ENCODE results near the gene ESCO1.

Gene ESCO1

GRCh38 chr18:21481739-21482138 lies 118.8 kb downstream of the ESCO1 start:
- Histone ChIP-seq H3K9me3 (ENCODE audit: insufficient read depth, low read depth, low read length) (no peaks in the 10 kb centered on the region), H3K27me3 (ENCODE audit: insufficient read depth, low read length) (no peaks in the 10 kb centered on the region), H3K9ac (ENCODE audit: low read depth, low read length) (no peak overlapping the region), H3K4me1 (ENCODE audit: insufficient read depth, low read length) (peaks cover 6% of the 10 kb centered on the region; the same call in 1 of the 2 replicates), H3K36me3 (ENCODE audit: insufficient read depth, low read depth, low read length) (no peaks in the 10 kb centered on the region), H3K27ac (ENCODE audit: low read length) (no peak overlapping the region), H3K4me3 (ENCODE audit: low read length) (no peak overlapping the region)

GRCh38 chr18:21479721-21480120 lies 120.8 kb downstream of the ESCO1 start:
- H3K27me3 ChIP-seq (ENCODE audit: insufficient read depth, low read length): no peaks in the 10 kb centered on the region

More at GRCh38 chr18:21479721-21480120, 120.8 kb downstream of the ESCO1 start:
- no peaks in the 10 kb centered on the region for H3K9me3 ChIP-seq (ENCODE audit: insufficient read depth, low read depth, low read length)
- H3K9ac ChIP-seq (ENCODE audit: low read depth, low read length): no peak overlapping the region
- H3K4me1 ChIP-seq (ENCODE audit: insufficient read depth, low read length): 0 out of 2 replicates have a peak, but pooled peaks cover under 1% of the 10 kb centered on the region
- no peak overlapping the region for H3K27ac ChIP-seq (ENCODE audit: low read length)
- H3K36me3 ChIP-seq (ENCODE audit: insufficient read depth, low read depth, low read length): no peaks in the 10 kb centered on the region
- no peak overlapping the region for H3K4me3 ChIP-seq (ENCODE audit: low read length)

All from iPS-20b (cell line).